GM12873 (cell line): Measurements from ENCODE around the gene C3orf18.

Experiments used
- TF ChIP-seq, protein P1 (sequence below): IDR thresholded peaks from 2 replicates; pipeline ENCODE4 v1.5.1; 2012; ENCODE audit warnings: low read depth, mild to moderate bottlenecking, moderate library complexity, low read length, control low read depth; ENCODE audit not compliant: insufficient read depth; ENCODE audit errors: missing control alignments

The C3orf18 gene

DNA sequence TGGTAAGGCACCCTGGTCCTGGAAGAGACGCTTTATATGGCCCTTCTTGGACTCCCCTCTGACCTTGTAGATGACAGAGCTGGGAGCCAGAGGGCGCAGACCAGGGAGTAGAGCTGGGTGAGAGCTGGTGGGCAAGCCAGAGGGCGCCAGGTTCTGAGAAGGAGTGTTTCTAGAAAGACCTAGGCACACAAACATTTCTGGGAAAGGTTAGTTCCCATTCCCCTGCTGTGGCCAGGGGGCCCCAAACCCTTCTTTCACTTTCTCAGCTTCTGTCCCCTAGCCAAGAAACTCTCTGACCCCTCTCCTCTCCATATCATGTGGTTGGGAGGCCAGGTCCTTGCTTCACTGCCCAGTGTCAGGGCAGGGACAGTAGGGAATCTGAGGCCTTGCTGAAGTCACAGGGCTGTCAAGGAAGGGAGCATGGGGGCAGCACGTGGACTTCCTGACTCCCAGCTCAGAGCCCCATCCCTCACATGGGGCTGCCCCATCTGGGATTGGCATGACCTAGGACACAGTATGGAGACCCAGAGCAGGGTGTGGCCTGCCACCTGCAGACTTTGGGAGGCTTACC lies 5.3 kb upstream of the C3orf18 start:
- TF ChIP-seq, protein P1, sequence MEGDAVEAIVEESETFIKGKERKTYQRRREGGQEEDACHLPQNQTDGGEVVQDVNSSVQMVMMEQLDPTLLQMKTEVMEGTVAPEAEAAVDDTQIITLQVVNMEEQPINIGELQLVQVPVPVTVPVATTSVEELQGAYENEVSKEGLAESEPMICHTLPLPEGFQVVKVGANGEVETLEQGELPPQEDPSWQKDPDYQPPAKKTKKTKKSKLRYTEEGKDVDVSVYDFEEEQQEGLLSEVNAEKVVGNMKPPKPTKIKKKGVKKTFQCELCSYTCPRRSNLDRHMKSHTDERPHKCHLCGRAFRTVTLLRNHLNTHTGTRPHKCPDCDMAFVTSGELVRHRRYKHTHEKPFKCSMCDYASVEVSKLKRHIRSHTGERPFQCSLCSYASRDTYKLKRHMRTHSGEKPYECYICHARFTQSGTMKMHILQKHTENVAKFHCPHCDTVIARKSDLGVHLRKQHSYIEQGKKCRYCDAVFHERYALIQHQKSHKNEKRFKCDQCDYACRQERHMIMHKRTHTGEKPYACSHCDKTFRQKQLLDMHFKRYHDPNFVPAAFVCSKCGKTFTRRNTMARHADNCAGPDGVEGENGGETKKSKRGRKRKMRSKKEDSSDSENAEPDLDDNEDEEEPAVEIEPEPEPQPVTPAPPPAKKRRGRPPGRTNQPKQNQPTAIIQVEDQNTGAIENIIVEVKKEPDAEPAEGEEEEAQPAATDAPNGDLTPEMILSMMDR, result no peak

DNA sequence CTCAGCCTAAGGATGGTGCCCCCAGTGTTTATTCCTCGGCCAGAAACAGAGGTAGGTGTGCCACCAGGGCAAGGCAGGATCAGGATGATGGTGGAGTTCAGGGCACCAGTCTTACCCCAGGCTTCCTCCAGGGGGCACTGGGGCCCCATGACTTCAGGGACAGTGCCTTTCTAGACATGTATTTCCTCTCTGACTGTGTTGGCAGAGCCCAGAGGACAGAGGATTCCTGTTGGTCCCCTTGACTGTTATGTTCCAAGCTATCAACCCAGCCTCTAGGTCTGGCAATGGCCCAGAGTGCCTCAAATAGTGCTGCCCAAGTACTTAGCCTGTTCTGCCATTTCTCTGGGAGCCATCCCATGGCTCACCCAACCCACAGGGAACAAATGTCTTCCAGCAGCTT lies 4.6 kb upstream of the C3orf18 start:
- TF ChIP-seq, protein P1, result peak; percentile 98

DNA sequence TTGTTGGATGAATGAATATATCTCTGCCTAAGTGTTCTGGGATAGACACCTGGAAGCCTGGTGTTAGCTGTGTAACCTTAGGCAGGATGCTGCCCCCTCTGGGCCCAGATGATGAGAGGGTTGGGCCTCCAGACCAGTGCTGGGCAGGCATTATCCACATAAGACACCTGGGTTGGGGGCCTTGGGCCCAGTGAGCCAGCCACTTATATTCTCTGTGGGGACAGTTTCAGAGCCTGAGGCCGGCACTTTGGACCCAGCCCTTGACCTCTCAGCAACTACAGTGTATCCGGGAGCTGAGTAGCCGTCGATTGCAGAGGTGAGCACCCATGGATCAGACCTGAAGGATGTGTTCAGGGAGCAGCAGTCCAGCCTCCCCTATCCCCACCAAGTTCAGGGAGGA lies 3.9 kb upstream of the C3orf18 start:
- TF ChIP-seq, protein P1, result no peak

DNA sequence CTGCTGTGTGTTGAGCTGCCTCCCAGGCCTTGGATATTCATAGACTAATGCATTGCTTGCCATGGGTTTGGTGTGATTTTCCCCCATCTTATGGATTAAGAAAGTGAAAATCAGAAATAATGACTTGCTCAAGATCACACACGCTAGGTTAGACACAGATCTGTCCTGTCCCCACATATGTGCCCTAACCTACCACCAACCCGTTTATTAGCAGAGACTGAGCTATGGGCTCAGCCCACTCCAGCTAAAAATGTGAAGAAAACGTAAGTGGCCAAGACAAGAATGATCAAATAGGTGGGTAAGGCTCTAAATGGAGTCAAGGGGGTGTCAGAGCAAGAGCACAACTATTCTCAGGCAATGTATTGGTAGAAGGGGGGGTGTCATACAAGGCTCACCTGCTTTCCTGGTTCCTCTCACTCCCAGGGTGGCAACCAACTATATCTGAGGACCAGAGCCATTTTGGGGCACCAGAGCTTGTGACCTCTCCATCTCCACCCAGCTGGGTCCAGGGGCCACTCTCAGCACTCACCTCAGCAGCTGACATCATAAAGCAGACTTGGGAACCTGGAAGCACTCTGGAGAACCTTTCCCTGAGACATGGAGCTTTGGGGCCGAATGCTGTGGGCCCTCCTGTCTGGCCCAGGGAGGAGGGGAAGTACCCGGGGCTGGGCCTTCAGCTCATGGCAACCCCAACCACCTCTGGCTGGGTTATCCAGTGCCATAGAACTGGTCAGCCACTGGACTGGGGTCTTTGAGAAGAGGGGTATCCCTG lies 3.1 kb upstream of the C3orf18 start:
- TF ChIP-seq, protein P1, result no peak

DNA sequence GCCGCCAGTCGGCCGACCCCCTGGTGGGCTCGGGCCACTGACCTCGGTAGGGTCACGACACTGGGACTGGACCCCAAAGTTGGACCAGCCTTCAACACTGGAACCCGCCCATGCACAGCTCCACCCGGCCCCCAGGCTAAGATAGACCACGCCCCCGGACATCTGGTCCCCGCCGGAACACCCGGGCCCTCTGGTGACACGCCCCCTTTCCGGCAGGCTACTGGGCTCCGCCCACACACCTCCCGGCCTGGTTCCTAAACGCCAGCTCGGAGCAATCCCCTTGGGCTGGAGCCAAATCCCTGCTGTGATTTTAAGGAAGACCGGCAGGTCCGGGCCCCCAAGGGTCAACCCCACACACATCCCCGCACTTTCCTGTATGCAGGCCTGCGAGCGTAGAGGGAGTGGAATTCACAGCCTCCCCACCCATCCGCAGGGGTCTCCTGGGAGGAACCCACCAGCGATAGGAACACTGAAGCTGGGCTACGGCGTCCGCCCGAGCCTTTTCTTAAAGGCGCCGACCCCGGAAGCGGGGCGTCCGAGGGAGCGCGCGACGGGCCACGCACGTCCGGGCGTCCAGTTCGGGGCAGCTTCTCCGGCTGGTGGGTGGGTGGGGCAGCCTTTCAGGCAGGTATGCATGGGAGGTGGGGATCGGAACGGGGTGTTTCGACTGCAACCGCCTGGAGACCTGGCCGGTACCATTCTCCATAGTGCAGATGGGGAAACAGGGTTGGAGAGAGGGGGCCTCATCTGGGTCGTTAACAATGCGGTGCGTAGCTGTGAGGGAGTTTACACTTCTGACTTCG lies 1.6 kb upstream of the C3orf18 start, which contains the start of gene HEMK1:
Gene HEMK1, plus strand, starts transcription at position 576 of the 803 bp plus-strand sequence. CDS start 1,583 bp downstream, outside the sequence.
- TF ChIP-seq, protein P1, result no peak

DNA sequence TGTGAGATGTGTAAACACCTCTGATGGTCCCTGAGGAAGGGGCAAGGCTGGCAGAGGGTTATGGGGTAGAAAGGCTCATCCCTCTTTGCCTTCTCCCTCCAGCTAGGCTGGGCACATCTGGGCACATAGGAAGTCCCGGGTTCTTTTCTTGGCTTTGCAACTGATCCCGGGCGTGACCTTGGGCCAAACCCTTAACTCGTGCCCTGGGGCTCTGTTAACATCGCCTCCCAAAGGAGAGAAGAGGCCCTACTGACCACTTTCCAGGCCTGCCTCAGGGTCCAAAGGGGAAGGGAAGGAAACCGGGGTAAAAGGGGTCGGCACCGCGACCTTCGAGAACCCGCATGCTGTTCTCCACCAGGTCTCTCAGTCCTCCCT lies 549 bp downstream of the C3orf18 start:
- TF ChIP-seq, protein P1, result no peak

DNA sequence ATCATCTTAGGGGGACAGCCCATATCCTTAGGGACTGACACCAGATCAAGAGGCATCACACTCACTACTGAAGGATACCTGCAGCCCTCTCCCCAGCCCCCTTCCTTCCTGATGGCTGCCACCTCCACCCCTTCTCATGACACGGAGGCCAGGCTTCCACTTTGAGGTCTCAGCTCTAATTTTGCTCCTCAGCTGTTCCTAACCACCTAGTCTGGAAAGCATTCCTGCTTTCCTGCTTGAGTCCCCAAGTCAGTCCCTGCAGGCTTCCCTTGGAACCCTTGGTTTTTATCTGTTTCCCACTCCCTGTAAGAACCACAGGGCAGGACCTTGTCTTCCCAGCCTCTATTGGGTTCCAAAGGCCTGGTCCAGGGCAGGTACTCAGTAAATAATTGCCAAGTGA lies 3.2 kb downstream of the C3orf18 start:
- TF ChIP-seq, protein P1, result no peak
